Activated effector memory CD4-positive, alpha-beta T cell treated with Interleukin-2 at 50 U/mL for 16 hours (primary cell): Measurements from ENCODE around the gene HHIP.

Experiments
- DNase-seq: peaks from one replicate; pipeline ENCODE4 v3.0.0-alpha.2; 2020

The HHIP gene

GRCh38 chr4:144709793-144710525, 64.0 kb downstream of the HHIP start:
- DNase-seq: no peak

DNA sequence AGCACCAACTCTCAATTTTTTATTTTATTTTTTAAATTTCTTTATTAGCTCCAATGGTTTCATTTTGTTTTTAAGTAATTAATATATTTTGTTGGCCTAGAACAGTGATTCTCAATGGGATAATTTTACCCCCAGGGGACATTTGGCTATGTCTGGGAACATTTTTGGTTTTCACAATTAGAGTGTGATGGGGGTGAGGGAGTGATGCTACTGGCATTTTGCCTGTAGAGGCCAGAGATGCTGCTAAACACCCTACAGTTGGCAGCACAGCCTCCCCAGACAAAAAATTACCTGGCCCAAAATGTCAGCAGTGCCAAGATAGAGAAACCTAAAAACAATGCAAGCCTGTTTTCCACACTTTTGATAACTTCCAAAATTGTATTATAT, 64.6 kb downstream of the HHIP start:
- no peak for DNase-seq

- DNase-seq: no peak
These were observed 65.9 kb downstream of the HHIP start for GRCh38 chr4:144711700-144712456.

DNA sequence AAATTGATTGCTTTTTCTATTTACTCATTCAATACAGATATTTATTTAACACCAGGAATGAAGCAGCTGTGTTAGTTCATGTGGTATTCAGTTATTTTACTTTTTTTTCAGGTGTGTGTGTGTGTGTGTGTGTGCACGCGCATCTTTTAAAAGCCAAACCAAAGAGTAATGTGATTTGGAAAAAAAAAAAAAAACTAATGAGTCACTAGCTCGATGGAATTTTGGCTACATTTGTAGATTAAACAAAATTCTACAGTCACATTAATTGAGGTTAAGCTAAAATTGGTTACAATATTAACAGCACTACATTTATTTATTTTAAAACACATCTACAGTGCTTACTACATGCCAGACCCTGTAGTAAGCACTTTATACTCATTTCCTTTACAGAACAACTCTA, 66.8 kb downstream of the HHIP start:
- DNase-seq: no peak

DNA sequence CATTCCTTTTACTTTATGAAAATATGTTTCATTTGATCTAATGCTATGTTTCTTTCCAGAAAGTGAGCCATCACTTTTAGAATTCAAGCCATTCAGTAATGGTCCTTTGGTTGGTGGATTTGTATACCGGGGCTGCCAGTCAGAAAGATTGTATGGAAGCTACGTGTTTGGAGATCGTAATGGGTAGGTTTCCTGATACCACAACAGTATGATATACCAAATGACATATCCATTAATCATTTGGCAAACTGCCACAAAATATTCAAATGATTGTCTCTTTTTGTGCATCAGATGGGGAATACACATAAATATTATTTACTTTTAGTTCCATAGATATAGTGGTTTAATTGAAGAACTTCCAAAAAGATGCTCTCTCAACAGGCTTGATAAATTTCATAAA, 68.2 kb downstream of the HHIP start:
- DNase-seq: no peak

DNA sequence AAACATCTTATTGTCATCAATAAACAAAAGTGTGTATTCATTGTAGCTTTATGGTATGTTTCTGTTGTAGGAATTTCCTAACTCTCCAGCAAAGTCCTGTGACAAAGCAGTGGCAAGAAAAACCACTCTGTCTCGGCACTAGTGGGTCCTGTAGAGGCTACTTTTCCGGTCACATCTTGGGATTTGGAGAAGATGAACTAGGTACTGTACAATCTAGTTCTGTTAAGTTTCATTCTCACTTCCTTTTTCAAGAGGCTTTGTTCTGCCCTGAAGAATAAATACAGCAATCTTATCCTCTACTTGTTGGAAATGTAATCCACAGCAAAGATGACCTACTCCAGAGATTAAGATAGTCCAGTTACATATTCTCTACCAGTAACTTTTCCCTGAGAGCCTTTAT, 69.3 kb downstream of the HHIP start:
- no peak for DNase-seq

DNA sequence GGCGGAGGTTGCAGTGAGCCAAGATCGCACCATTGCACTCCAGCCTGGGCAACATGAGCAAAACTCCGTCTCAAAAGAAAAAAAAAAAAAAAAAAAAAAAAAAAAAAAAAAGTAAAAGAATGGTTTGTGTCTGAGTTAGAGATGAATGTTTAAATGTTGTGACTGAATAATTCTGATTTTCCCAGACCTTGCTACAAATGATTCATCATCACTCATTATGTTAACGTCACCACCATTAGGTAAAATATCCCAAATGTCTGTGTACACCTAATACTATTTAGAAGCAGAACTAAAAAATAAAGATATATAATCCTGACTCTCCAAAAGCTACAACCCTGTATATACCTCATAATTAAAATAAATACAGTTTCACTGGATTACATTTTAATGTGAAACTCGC, 70.8 kb downstream of the HHIP start:
- DNase-seq: no peak

DNA sequence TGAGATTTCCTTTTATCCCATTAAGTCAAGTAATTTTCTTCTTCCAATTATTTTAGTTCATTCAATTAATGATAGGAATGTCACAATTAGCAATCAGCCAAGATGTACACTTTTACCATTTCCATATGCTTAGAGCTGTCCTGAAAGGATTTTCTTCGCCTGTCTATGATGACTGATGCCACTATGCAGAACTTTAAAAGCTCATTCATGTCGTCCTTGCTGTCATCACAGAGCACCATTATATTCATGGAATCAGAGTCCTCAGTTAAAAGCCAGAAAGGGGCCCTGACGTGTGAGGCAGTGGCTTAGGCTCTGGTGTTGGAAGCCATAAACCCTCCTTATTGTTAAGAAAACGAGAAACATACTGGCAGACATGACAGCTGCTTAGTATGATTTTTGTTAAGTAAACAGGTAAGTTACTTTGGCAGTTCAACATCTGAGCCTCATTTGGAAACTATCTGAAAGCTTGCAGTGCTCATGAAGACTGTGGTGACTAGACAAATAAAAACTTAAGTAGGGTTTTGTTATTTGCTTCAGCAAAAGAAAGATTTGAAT, 73.1 kb downstream of the HHIP start:
- DNase-seq: no peak

GRCh38 chr4:144720491-144720890, 74.5 kb downstream of the HHIP start:
- DNase-seq: no peak

- DNase-seq: no peak
These were observed 76.0 kb downstream of the HHIP start for GRCh38 chr4:144721994-144722393.

GRCh38 chr4:144723471-144723870, 77.5 kb downstream of the HHIP start:
- DNase-seq: no peak

DNA sequence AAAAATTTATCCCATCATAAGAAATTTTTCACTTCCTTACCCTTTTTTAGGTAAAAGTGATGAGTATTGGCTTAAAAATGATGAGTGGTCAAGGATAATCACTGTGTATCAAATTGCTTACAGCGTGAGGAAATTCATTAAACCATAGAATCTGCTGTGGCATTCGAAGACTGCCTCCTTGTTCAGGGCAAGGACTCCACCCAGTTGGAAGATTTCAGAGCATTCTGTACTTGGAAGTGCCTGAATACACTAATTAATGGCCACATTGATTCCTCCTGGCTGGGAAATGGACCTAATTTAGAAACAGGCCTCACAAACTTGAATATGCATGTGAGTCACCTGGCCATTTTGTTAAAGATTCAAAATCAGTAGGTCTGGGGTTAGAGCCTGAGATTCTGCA, 83.2 kb downstream of the HHIP start:
- no peak for DNase-seq

DNA sequence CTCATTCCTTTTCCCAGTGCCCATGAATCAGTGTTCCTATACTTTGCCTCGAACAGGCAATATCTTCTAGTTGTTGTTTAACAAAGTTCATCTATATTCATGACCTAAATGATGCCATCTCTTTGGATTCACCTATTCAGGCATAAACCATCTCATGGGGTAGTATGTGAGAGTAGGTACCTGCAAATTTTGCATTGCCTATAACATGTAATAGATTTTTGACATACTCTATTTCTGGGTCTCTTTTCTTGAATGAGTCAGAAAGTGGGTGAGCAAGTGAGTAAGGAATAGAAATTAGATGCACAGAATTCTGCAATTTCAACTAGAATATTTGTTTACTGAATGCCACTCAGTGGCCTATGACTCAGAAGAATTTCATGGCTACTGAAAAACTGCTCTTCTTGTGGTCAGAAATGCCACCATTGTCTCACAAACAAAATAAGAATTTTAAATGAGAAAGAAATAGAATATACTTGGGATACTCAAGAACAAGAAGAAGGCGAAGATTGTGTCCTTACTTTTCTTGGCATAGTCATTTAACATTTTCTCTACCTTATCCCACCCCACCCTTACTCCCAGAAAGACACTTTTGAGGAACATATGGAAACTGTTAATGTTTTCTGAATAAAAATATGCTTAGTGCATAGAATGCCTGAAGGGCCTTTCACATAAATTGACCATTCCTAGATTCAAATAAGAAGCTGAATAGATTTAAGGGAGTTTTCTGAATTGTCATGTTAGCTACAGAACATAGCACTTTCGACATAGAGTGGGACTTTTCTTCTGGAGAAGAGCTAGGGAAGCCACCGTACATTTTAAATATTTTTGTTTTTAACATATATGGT, 86.8 kb downstream of the HHIP start:
- DNase-seq: no peak

GRCh38 chr4:144733566-144733965, 87.6 kb downstream of the HHIP start:
- no peak for DNase-seq

DNA sequence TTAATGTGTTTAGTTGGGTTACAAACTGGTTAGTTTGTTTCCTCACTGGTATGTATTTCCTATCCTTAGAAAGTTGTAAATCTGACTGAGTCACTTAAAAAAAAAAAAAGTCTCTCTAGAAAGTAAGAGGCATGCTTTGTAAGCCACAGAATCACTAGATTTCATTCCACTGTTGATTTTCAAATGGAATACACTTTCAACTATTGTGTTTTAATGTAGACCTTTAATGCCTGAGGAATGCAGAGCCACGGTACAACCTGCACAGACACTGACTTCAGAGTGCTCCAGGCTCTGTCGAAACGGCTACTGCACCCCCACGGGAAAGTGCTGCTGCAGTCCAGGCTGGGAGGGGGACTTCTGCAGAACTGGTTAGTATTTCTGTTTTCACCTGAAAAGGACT, 88.6 kb downstream of the HHIP start:
- DNase-seq: no peak

DNA sequence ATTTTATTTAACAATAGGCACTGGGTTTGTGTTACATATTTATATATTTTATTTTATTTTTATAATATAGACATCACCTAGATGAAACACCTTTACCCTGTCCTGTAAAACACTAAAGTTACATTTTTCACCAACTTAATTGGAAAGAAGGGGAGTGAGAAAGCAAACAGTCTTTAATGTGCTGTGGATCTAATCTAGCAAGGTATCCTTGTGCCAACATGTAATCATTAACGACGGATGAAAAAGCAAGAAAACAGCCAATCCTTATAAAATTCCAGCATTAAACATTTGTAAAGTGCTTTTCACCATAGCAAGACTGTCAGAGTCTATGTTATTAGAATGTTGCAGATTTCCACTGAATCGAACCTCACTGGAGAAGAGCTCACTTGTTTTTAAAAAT, 92.7 kb downstream of the HHIP start:
- no peak for DNase-seq

DNA sequence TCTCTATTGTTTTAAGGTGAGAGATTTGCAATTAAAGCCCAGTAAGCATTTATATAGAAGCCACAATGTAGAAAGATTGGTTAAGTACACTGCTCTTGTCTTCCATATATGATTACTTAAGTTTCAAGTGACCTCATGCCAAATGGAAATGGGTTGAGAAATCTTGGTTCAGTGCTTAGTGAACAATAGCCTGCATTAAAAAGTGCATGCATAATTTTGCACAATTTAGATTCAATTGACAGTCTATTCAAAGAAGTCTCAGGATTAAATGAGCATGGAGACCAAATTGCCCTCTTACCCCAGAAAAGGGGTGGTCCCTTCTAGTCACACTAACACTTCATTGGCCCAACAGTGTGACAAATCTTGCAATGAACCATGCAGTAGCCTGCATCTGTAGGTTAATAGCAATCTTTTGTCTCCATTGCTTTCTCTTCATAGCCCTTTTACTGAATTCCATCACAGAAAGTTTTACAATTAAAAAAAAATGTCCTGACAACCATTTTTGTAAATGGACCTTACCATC, 93.6 kb downstream of the HHIP start:
- DNase-seq: no peak

DNA sequence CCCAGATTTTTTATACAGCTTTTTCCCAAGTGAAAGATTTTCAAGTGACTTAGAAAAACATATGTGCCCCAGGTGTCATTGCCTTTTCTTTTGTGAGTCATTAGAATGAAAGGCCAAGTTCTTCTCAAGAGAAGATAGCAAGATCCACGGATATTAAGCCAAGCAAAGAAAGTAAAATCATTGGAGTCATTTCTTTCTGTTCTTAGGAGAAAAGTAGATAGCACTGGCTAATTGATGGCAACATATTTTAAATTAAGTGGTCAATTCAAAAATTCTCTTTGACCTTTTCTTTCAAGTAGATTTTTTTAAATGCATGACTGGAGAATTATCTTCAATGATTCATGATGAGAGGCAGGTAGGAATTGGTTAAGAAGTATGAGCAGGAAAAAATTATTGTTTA, 94.4 kb downstream of the HHIP start:
- DNase-seq: no peak

DNA sequence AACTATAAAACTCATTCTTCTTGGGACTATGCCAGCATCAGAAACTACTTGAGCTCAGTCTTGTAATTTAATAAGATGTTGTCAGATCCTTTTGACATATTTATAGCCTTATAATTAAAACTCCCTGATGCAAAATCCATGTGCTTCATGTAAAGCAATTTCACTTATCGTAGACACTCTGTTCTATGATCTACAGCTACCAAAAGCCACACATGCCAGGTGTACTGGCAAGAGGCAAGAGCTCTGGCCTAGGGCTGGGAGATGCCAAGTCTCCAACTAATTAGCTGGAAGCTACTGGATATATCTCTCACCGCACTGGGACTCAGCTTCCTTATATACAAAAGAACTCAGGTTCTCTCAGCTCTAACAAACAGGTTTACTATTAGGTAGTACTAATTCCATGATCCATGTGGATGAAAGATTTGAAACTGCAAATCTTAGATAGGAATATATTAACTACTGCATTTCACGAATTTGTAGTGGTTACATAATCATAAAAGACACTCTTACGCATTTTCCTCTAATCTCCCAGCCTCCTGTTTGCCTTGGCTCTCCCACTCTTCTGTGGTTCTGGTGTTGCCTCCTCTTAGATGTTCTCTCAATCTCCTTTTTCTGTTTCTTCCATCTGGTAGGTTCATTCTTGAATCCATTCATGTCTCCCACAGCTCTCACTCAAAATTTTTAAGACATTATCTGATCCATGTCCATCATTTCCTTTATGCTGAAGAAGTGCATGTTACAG, 103.0 kb downstream of the HHIP start:
- no peak for DNase-seq

- no peak for DNase-seq
These were observed 104.4 kb downstream of the HHIP start for GRCh38 chr4:144750348-144750747.

DNA sequence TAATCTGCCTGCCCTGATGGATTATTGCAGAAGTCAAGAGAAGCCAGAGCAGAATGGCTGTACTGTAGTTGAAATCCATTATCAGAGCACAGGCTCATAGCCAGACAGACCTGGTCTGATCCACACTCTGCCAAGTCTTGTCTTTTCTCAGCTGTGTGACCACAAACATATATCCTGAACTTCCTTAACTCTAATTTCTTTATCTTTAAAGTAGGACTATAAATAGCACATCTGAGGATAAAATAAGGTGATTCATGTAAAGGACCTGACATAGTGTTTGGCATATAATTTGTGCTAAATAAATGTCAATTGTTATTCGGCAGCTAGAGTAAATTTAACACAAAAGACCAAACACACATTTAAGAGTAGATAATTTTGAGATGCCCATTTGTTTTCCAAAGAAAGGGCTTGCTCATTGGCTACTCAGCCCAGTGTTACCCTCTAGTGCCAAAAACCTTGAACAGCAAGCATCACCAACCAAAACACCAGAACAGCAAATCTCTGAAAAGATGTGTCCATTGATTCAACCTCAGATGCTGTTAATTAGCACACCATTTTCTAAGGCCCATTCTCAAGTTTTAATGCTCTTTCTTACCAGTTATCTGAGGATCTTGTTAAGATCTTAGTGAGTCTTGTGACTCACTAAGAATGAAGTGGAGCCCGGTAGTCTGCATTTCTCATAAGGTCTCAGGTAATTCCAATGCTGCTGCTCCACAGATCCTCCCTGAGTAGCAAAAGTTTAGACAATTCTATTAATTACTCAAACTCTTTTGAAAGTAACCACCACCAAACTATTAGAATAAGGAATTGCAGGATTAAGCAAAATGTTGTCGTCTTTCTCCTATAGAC, 108.8 kb downstream of the HHIP start:
- DNase-seq: no peak

DNA sequence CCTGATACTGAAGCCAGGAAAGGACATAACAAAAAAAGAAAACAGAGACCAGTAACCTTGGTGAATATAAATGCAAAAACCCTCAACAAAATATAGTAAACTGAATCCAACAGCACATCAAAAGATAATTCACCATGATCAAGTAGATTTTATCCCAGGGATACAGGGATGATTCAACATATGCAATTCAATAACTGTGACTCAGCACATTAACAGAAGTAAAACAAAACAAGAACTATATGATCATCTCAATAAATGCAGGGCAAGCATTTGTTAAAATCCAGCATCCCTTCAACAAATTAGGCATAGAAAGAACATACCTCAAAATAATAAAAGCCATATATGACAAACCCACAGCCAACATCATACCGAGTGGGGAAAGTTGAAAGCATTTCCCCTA, 112.0 kb downstream of the HHIP start:
- DNase-seq: no peak
